Keratinocyte (primary cell): ENCODE data around the gene SETBP1. TPM values are rescaled to one million over a fixed set of nuclear protein-coding genes. Genes with fewer than 3 reads are reported as not detected.

Experiments used
- DNase-seq: peaks from one replicate; pipeline ENCODE4 v3.0.0-alpha.2; 2011; ENCODE audit warnings: low read depth, missing footprints, low spot score
- FAIRE-seq: peaks from 2 replicates; lab custom pipeline; 2011; peaks lifted over from hg19 to GRCh38; lab: Jason Lieb, UNC
- H2AFZ ChIP-seq: 2 replicates; pipeline ENCODE4 v1.6.0; 2012; ENCODE audit warnings: low read length, control low read depth, inconsistent platforms; ENCODE audit not compliant: control insufficient read depth
- H3K27ac ChIP-seq: 2 replicates; pipeline ENCODE4 v1.5.1; 2011; ENCODE audit warnings: low read length; ENCODE audit not compliant: control insufficient read depth, insufficient read depth
- H3K27me3 ChIP-seq: 3 replicates; pipeline ENCODE4 v1.6.0; 2011; ENCODE audit warnings: low read length; ENCODE audit not compliant: control insufficient read depth, insufficient read depth; ENCODE audit errors: extremely low read depth
- H3K36me3 ChIP-seq, 2 experiments: 2 replicates in 1 of 2; 3 replicates in 1 of 2; pipeline ENCODE4 v1.5.1; 2011; ENCODE audit warnings: low read length in 2 of 2, mild to moderate bottlenecking in 1 of 2; ENCODE audit not compliant: control insufficient read depth in 2 of 2, insufficient read depth in 2 of 2; ENCODE audit errors: extremely low read depth in 1 of 2
- H3K4me1 ChIP-seq: 3 replicates; pipeline ENCODE4 v1.5.1; 2011; ENCODE audit warnings: low read length; ENCODE audit not compliant: control insufficient read depth, insufficient read depth; ENCODE audit errors: extremely low read depth
- H3K4me2 ChIP-seq: 3 replicates; pipeline ENCODE4 v1.6.0; 2011; ENCODE audit warnings: low read depth, low read length; ENCODE audit not compliant: control insufficient read depth, insufficient read depth; ENCODE audit errors: extremely low read depth
- H3K4me3 ChIP-seq, 3 experiments: fragments of 200-600 bp in 1 of 3; sonication (generic) in 1 of 3; 2 replicates in 2 of 3; 3 replicates in 1 of 3; pipeline ENCODE4 v1.5.1; 2011 to 2016; ENCODE audit warnings: low read length in 3 of 3, mild to moderate bottlenecking in 3 of 3, control low read depth in 2 of 3, inconsistent platforms in 1 of 3, low read depth in 1 of 3, mixed read lengths in 1 of 3, mixed run types in 1 of 3, moderate library complexity in 1 of 3; ENCODE audit not compliant: control insufficient read depth in 2 of 3, insufficient read depth in 2 of 3; ENCODE audit errors: extremely low read depth in 1 of 3
- H3K79me2 ChIP-seq: 2 replicates; pipeline ENCODE4 v1.6.0; 2012; ENCODE audit warnings: low read length; ENCODE audit not compliant: control insufficient read depth, insufficient read depth
- H3K9ac ChIP-seq: 3 replicates; pipeline ENCODE4 v1.6.0; 2011; ENCODE audit warnings: low read length; ENCODE audit not compliant: control insufficient read depth, insufficient read depth; ENCODE audit errors: extremely low read depth
- H3K9me1 ChIP-seq: 3 replicates; pipeline ENCODE4 v1.6.0; 2011; ENCODE audit warnings: low read length; ENCODE audit not compliant: control insufficient read depth, insufficient read depth; ENCODE audit errors: extremely low read depth
- H3K9me3 ChIP-seq: 2 replicates; pipeline ENCODE4 v1.5.1; 2012; ENCODE audit warnings: low read depth, low read length; ENCODE audit not compliant: control insufficient read depth
- H4K20me1 ChIP-seq: 3 replicates; pipeline ENCODE4 v1.6.0; 2011; ENCODE audit warnings: low read length; ENCODE audit not compliant: control insufficient read depth, insufficient read depth; ENCODE audit errors: extremely low read depth
- CTCF ChIP-seq, 3 experiments: IDR thresholded peaks in 1 of 3; conservative IDR thresholded peaks in 1 of 3; optimal IDR thresholded peaks in 1 of 3; 2 replicates in 2 of 3; 3 replicates in 1 of 3; pipeline versions ENCODE3 to v1.5.1; 2011; ENCODE audit warnings: low read length in 3 of 3, mild to moderate bottlenecking in 3 of 3, moderate library complexity in 2 of 3, control low read depth in 1 of 3, inconsistent platforms in 1 of 3; ENCODE audit not compliant: insufficient read depth in 2 of 3; ENCODE audit errors: extremely low read depth in 1 of 3
- EZH2 ChIP-seq: IDR thresholded peaks from one replicate; pipeline ENCODE4 v1.6.1; 2012; ENCODE audit warnings: inconsistent platforms, mild to moderate bottlenecking, low read length, moderate library complexity
- dilution Hi-C: fragments of 300-500 bp; cut with MboI; formaldehyde crosslinking; loops from one replicate; pipeline ENCODE4 v1.7.0; 2020; ENCODE audit warnings: low sequenced_read_pairs; ENCODE audit not compliant: extremely low pct_ligation_motif_present
- polyA plus RNA-seq, 5 experiments: library from polyadenylated mRNA; depleted of rRNA in 3 of 5; stranded (reverse) in 3 of 5; stranded (forward) in 1 of 5; unstranded in 1 of 5; fragments of >200 nt; gene quantifications; 1 replicate in 1 of 5; 2 replicates in 3 of 5; 3 replicates in 1 of 5; pipeline versions ENCODE4 v1.2.1 to v1.2.3, GENCODE V29; 2011 to 2012; ENCODE audit warnings: missing spikeins in 2 of 5, low read depth in 1 of 5, low replicate concordance in 1 of 5

The SETBP1 gene
- polyA plus RNA-seq, 1 donor (not counting 4 experiments of a cell fraction or from before 2014, with no cell fraction given) = 3.3 TPM

GRCh38 chr18:44781886-44782285 is 101.2 kb downstream of the SETBP1 start:
- no peak for TF ChIP-seq EZH2
- TF ChIP-seq CTCF (optimal IDR thresholded peaks at IDR 0.05 in 1 of 3, IDR thresholded peaks at IDR 0.05 in 1 of 3, conservative IDR thresholded peaks at IDR 0.05 in 1 of 3; ENCODE audit: extremely low read depth in 1 of 3, insufficient read depth in 2 of 3, low read length in 3 of 3) = no peak
- H3K4me1 ChIP-seq = no peaks in the 10 kb centered on the region
- H3K9me1 ChIP-seq = no peaks in the 10 kb centered on the region
- H3K27ac ChIP-seq = no peak overlapping the region
- no peaks in the 10 kb centered on the region for H3K9me3 ChIP-seq
- H3K27me3 ChIP-seq = no peaks in the 10 kb centered on the region
- no peak overlapping the region for H2AFZ ChIP-seq
- no peaks in the 10 kb centered on the region for H4K20me1 ChIP-seq
- no peaks in the 10 kb centered on the region for H3K36me3 ChIP-seq
- DNase-seq = no peak
- no peak overlapping the region for H3K4me3 ChIP-seq
- FAIRE-seq = no peak
- H3K9ac ChIP-seq = no peak overlapping the region
- no peaks in the 10 kb centered on the region for H3K79me2 ChIP-seq
- dilution Hi-C loops = no loop called here
- H3K4me2 ChIP-seq = no peak overlapping the region

DNA sequence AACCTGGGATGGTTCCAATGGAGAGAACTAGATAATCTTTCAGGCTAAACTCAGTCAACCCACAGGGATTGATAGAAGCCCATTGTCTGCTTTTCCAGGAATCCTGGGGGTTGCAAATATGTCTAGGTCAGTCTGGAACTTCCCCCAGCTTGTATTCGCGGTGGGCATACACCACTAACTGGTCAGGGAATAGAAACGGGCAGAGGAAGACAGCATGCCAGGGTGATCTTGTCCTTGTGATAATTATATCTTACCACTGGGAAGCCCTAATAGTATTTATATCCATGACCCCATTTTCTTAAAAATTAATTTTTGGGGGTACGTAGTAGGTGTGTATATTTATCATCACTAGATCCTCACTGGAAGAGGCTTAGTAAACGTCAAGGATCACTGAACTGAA is 101.9 kb downstream of the SETBP1 start:
- TF ChIP-seq CTCF (optimal IDR thresholded peaks at IDR 0.05 in 1 of 3, IDR thresholded peaks at IDR 0.05 in 1 of 3, conservative IDR thresholded peaks at IDR 0.05 in 1 of 3; ENCODE audit: extremely low read depth in 1 of 3, insufficient read depth in 2 of 3, low read length in 3 of 3) (no peak), EZH2 (no peak)
- Histone ChIP-seq H3K79me2 (no peaks in the 10 kb centered on the region), H3K27me3 (no peaks in the 10 kb centered on the region), H3K4me3 (no peak overlapping the region), H4K20me1 (no peaks in the 10 kb centered on the region), H2AFZ (no peak overlapping the region), H3K36me3 (no peaks in the 10 kb centered on the region), H3K9me1 (no peaks in the 10 kb centered on the region), H3K9me3 (no peaks in the 10 kb centered on the region), H3K27ac (no peak overlapping the region), H3K4me1 (no peaks in the 10 kb centered on the region), H3K4me2 (no peak overlapping the region), H3K9ac (no peak overlapping the region)
- FAIRE-seq = no peak
- dilution Hi-C loops = no loop called here
- no peak for DNase-seq
